ENCODE results near the gene GAK.

The GAK gene

GRCh38 chr4:867526-868250 lies 64.4 kb downstream of the GAK start:
- TF ChIP-seq CTCF (IDR thresholded peaks at IDR 0.05; ENCODE audit: borderline replicate concordance, control extremely low read depth, extremely low read depth, insufficient read depth, missing control alignments) = no peak
- in situ Hi-C loops (cut with MboI; ENCODE audit: low sequenced_read_pairs, unreplicated experiment) = no loop called here

DNA sequence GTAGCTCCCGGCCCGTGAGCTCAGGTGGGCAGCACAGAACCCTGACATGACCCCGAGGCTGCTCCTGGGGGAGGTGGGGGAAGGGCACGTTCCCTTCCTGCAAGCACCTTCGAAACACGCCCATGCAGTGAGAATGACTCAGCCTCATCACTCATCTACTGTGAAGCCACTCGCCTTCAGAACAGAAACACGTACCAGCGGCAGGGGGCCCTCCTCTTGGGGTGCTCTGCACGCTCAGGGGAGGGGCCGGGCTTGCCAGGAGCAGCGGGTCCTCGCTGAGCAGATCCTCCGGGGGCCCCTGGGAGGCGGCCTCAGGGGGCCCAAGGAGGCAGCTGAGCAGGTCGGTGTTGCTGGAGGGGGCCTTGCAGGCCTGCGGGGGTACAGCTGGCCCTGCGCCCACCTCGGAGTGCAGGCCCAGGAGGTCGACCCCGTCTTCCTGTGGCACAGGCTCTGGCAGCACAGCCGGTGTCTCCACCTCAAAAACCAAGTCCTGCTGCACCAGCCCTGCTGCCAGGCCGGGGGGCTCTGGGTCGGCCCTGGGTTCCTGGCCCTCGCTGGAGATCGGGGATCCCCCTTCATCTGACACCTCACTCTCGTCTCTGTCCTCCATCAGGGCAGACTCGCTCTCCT lies 65.2 kb downstream of the GAK start:
- TF ChIP-seq CTCF (IDR thresholded peaks at IDR 0.05; ENCODE audit: borderline replicate concordance, control extremely low read depth, extremely low read depth, insufficient read depth, missing control alignments) = no peak
- in situ Hi-C loops (cut with MboI; ENCODE audit: low sequenced_read_pairs, unreplicated experiment) = no loop called here

More at GRCh38 chr4:867526-868250, 64.4 kb downstream of the GAK start:
- DNase-seq (ENCODE audit: low spot score) = no peak

GRCh38 chr4:866068-866760 lies 65.9 kb downstream of the GAK start:
- in situ Hi-C loops (cut with MboI; ENCODE audit: low sequenced_read_pairs, unreplicated experiment) = no loop called here
- no peak for DNase-seq (ENCODE audit: low spot score)
- no peak for TF ChIP-seq CTCF (IDR thresholded peaks at IDR 0.05; ENCODE audit: borderline replicate concordance, control extremely low read depth, extremely low read depth, insufficient read depth, missing control alignments)

More for the DNA sequence above, 65.2 kb downstream of the GAK start:
- DNase-seq (ENCODE audit: low spot score) = no peak

- in situ Hi-C loops (cut with MboI; ENCODE audit: low sequenced_read_pairs, unreplicated experiment) = no loop called here
- no peak for TF ChIP-seq CTCF (IDR thresholded peaks at IDR 0.05; ENCODE audit: borderline replicate concordance, control extremely low read depth, extremely low read depth, insufficient read depth, missing control alignments)
- DNase-seq (ENCODE audit: low spot score) = no peak
These were observed 66.5 kb downstream of the GAK start for GRCh38 chr4:865572-865971.

DNA sequence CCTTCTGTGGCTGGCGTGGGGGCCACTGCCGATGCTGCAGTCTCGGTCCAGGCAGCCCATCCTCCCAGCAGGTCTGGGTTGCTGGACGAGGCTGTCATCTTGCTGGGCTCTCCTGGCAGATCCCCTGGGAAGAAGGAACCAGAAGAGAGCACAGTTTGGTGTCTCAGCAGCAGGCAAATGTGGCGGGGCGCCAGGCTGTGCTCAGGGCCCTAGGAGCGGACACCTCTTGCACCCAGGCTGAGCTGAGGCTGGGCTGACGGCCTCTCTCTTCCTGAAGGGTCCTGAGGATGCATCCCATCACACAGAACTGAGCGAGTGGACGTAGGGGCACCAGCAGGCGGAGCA lies 67.0 kb downstream of the GAK start:
- no peak for TF ChIP-seq CTCF (IDR thresholded peaks at IDR 0.05; ENCODE audit: borderline replicate concordance, control extremely low read depth, extremely low read depth, insufficient read depth, missing control alignments)
- in situ Hi-C loops (cut with MboI; ENCODE audit: low sequenced_read_pairs, unreplicated experiment) = no loop called here
- DNase-seq (ENCODE audit: low spot score) = no peak

GRCh38 chr4:864456-865120 lies 67.5 kb downstream of the GAK start:
- no peak for TF ChIP-seq CTCF (IDR thresholded peaks at IDR 0.05; ENCODE audit: borderline replicate concordance, control extremely low read depth, extremely low read depth, insufficient read depth, missing control alignments)
- in situ Hi-C loops (cut with MboI; ENCODE audit: low sequenced_read_pairs, unreplicated experiment) = no loop called here
- DNase-seq (ENCODE audit: low spot score) = no peak
